ENCODE results near the gene FFAR3.
"Not testable (repeated sequence)": the region's sequence is repeated elsewhere in the genome, so short reads cannot be mapped to it uniquely, and the experiment has no call there.

DNA sequence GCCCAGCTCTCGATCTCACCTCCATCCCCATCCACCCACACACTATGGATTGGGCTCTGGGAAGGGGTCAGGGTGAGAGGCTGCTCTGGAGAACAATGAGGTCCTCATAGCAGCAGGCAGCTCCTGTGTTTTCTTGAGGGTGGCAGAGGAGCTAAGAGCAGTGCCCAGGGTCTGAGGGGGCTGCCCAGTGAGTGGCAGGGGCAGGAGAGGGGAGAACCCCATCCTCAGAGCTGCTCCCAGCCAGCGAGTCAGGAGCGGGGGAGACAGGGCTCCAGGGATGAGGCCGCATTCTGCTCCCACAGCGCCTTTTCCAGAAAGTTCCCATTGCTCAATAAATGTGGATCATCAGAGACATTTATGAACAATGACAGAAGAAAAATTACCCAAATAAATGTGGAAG is 1.8 kb downstream of the FFAR3 start:
- not testable (repeated sequence) for TF ChIP-seq CTCF (IDR thresholded peaks at IDR 0.05 in 8 of 11, conservative IDR thresholded peaks at IDR 0.05 in 3 of 11); POLR2A (IDR thresholded peaks at IDR 0.05); POLR2AphosphoS5 (IDR thresholded peaks at IDR 0.05)

Data from spleen (tissue), 7 donors.